NCI-H2081 (cell line): Measurements from ENCODE around the gene EBP.
"Not testable (repeated sequence)": the region's sequence is repeated elsewhere in the genome, so short reads cannot be mapped to it uniquely, and the experiment has no call there.

Source experiments
- DNase-seq, 2 experiments: peaks; one replicate each; lab custom pipeline; 2025; lab: John Stamatoyannopoulos, UW

EBP gene

GRCh38 chrX:48493890-48494364, 27.7 kb upstream of the EBP start:
- peak in 1 of 2 experiments; percentile 17 for DNase-seq

- DNase-seq, result no peak
These were observed 24.9 kb upstream of the EBP start for GRCh38 chrX:48496660-48497059.

GRCh38 chrX:48497871-48498270, 23.7 kb upstream of the EBP start:
- DNase-seq, result no peak

- no peak for DNase-seq
These were observed 23.2 kb upstream of the EBP start for GRCh38 chrX:48498374-48498809.

- no peak for DNase-seq
These were observed 17.3 kb upstream of the EBP start for GRCh38 chrX:48504261-48504660.

GRCh38 chrX:48505481-48505880, 16.1 kb upstream of the EBP start:
- DNase-seq, result no peak

- DNase-seq, result no peak
These were observed 14.4 kb upstream of the EBP start for GRCh38 chrX:48507246-48507645.

GRCh38 chrX:48508400-48509244, 13.0 kb upstream of the EBP start, which contains the start of gene PORCN:
PORCN (plus strand) TSS chrX:48508992; CDS start chrX:48509821, 829 bp downstream.
- DNase-seq, result peak; percentile 70 to 71

GRCh38 chrX:48509245-48509590, 12.4 kb upstream of the EBP start:
- no peak for DNase-seq

GRCh38 chrX:48509619-48510018, 12.0 kb upstream of the EBP start:
- DNase-seq, result no peak

GRCh38 chrX:48511560-48511959, 10.0 kb upstream of the EBP start:
- no peak for DNase-seq

GRCh38 chrX:48512371-48512935, 9.2 kb upstream of the EBP start:
- no peak for DNase-seq

GRCh38 chrX:48513670-48514069, 7.9 kb upstream of the EBP start:
- no peak for DNase-seq

GRCh38 chrX:48514126-48514806, 7.3 kb upstream of the EBP start:
- DNase-seq, result no peak

- DNase-seq, result no peak
These were observed 6.6 kb upstream of the EBP start for GRCh38 chrX:48514868-48515460.

- no peak for DNase-seq
These were observed 5.8 kb upstream of the EBP start for GRCh38 chrX:48515842-48516241.

GRCh38 chrX:48516285-48516684, 5.3 kb upstream of the EBP start:
- DNase-seq, result no peak

- DNase-seq, result no peak
These were observed 4.6 kb upstream of the EBP start for GRCh38 chrX:48516987-48517386.

- DNase-seq, result not testable (repeated sequence)
These were observed 2.1 kb upstream of the EBP start for GRCh38 chrX:48519481-48519880.

GRCh38 chrX:48520455-48520854, 1.2 kb upstream of the EBP start:
- DNase-seq, result no peak

GRCh38 chrX:48520976-48521352, 644 bp upstream of the EBP start:
- no peak for DNase-seq

GRCh38 chrX:48522291-48522690, 683 bp downstream of the EBP start:
- DNase-seq, result no peak

- no peak for DNase-seq
These were observed 2.1 kb downstream of the EBP start for GRCh38 chrX:48523682-48524081.
